Neural cell (in vitro differentiated cells): Measurements from ENCODE around the gene QSOX1. TPM values are rescaled to one million over a fixed set of nuclear protein-coding genes. Genes with fewer than 3 reads are reported as not detected.

ENCODE experiments used
- H2AFZ ChIP-seq: fragments of 200-600, 300-800 bp; sonication (generic), shearing (Covaris generic); 2 replicates; pipeline ENCODE4 v1.6.0; 2014; ENCODE audit warnings: low read depth, mild to moderate bottlenecking, antibody characterized with exemption, low read length, moderate library complexity
- H3F3A ChIP-seq: fragments of 200-600 bp; shearing (Covaris generic); 2 replicates; pipeline ENCODE4 v1.6.1; 2016; ENCODE audit warnings: mild to moderate bottlenecking, moderate library complexity, mixed read lengths, antibody characterized with exemption, low read length; ENCODE audit not compliant: insufficient read depth, poor library complexity, severe bottlenecking
- H3K27ac ChIP-seq: fragments of 200-600, 300-800 bp; sonication (generic), shearing (Covaris generic); 2 replicates; pipeline ENCODE4 v1.5.1; 2014; ENCODE audit warnings: mild to moderate bottlenecking, low read length, moderate library complexity
- H3K27me3 ChIP-seq: fragments of 300-800, 200-600 bp; sonication (generic), shearing (Covaris generic); 2 replicates; pipeline ENCODE4 v1.6.0; 2014; ENCODE audit warnings: mild to moderate bottlenecking, low read depth, low read length, moderate library complexity; ENCODE audit not compliant: insufficient read depth
- H3K36me3 ChIP-seq: fragments of 300-800, 200-600 bp; sonication (generic), shearing (Covaris generic); 2 replicates; pipeline ENCODE4 v1.5.1; 2014; ENCODE audit warnings: mild to moderate bottlenecking, antibody characterized with exemption, low read length, moderate library complexity; ENCODE audit not compliant: insufficient read depth
- H3K4me2 ChIP-seq: fragments of 300-800, 200-600 bp; sonication (generic), shearing (Covaris generic); 2 replicates; pipeline ENCODE4 v1.6.0; 2014; ENCODE audit warnings: mild to moderate bottlenecking, low read length
- H3K4me3 ChIP-seq: fragments of 300-800, 200-600 bp; sonication (generic), shearing (Covaris generic); 2 replicates; pipeline ENCODE4 v1.5.1; 2014; ENCODE audit warnings: mild to moderate bottlenecking, low read length, moderate library complexity
- H3K79me2 ChIP-seq: fragments of 200-600 bp; shearing (Covaris generic); replicated peaks from 2 replicates; pipeline ENCODE4 v1.6.0; 2014; ENCODE audit warnings: mild to moderate bottlenecking, low read length, moderate library complexity; ENCODE audit not compliant: insufficient read depth
- H3K9ac ChIP-seq: fragments of 300-800, 200-600 bp; sonication (generic), shearing (Covaris generic); 2 replicates; pipeline ENCODE4 v1.6.1; 2016; ENCODE audit warnings: mild to moderate bottlenecking, low read length, mixed read lengths
- H3K9me2 ChIP-seq: fragments of 200-600 bp; shearing (Covaris generic); 2 replicates; pipeline ENCODE4 v1.6.1; 2016; ENCODE audit warnings: mild to moderate bottlenecking, low read length, mixed read lengths; ENCODE audit not compliant: insufficient read depth
- H3K9me3 ChIP-seq: fragments of 200-600, 300-800 bp; sonication (generic), shearing (Covaris generic); 2 replicates; pipeline ENCODE4 v1.6.1; 2016; ENCODE audit warnings: mild to moderate bottlenecking, mixed run types, low read length, moderate library complexity, mixed read lengths
- H4K20me1 ChIP-seq: fragments of 200-600 bp; shearing (Covaris generic); 2 replicates; pipeline ENCODE4 v1.6.1; 2016; ENCODE audit warnings: mild to moderate bottlenecking, mixed run types; ENCODE audit not compliant: insufficient read depth
- EP300 ChIP-seq: fragments of 450-650 bp; conservative IDR thresholded peaks from 2 replicates; pipeline ENCODE4 v1.6.1; 2014; ENCODE audit warnings: antibody characterized with exemption, mild to moderate bottlenecking, moderate library complexity; ENCODE audit not compliant: poor library complexity, severe bottlenecking
- EZH2 ChIP-seq: fragments of 200-600, 300-800 bp; shearing (Covaris generic), sonication (generic); IDR thresholded peaks from 2 replicates; pipeline ENCODE4 v1.6.1; 2014; ENCODE audit warnings: antibody characterized with exemption, low read length, borderline replicate concordance, mild to moderate bottlenecking; ENCODE audit not compliant: insufficient read depth, poor library complexity, severe bottlenecking
- MXI1 ChIP-seq: fragments of 450-650 bp; conservative IDR thresholded peaks from 2 replicates; pipeline ENCODE4 v1.6.1; 2014; ENCODE audit warnings: antibody characterized with exemption, mild to moderate bottlenecking; ENCODE audit not compliant: poor library complexity, severe bottlenecking
- POLR2AphosphoS5 ChIP-seq: IDR thresholded peaks from 2 replicates; pipeline ENCODE4 v1.6.1; 2012
- RAD21 ChIP-seq: fragments of 450-650 bp; conservative IDR thresholded peaks from 2 replicates; pipeline ENCODE4 v1.6.1; 2014; ENCODE audit warnings: antibody characterized with exemption, mild to moderate bottlenecking, moderate library complexity
- SMC3 ChIP-seq: fragments of 450-650 bp; conservative IDR thresholded peaks from 2 replicates; pipeline ENCODE4 v1.6.1; 2014; ENCODE audit warnings: antibody characterized with exemption, mild to moderate bottlenecking, moderate library complexity; ENCODE audit not compliant: poor library complexity
- TAF1 ChIP-seq: IDR thresholded peaks from 2 replicates; pipeline ENCODE4 v1.6.1; 2012; ENCODE audit warnings: low read depth
- polyA plus RNA-seq: library from polyadenylated mRNA; depleted of rRNA; stranded (reverse); fragments of >200 nt; gene quantifications from 2 replicates; pipeline ENCODE4 v1.2.3, GENCODE V29; 2014
- TF ChIP-seq, protein P1 (sequence below): IDR thresholded peaks from 2 replicates; pipeline ENCODE4 v1.6.1; 2012; ENCODE audit warnings: borderline replicate concordance
- TF ChIP-seq, protein P2 (sequence below): fragments of 450-650 bp; IDR thresholded peaks from 2 replicates; pipeline ENCODE4 v1.5.1; 2014; ENCODE audit warnings: antibody characterized with exemption, mild to moderate bottlenecking, moderate library complexity; ENCODE audit not compliant: poor library complexity, severe bottlenecking

QSOX1 gene
- polyA plus RNA-seq, 1 donor from 2014 or later: 49.8 TPM

DNA sequence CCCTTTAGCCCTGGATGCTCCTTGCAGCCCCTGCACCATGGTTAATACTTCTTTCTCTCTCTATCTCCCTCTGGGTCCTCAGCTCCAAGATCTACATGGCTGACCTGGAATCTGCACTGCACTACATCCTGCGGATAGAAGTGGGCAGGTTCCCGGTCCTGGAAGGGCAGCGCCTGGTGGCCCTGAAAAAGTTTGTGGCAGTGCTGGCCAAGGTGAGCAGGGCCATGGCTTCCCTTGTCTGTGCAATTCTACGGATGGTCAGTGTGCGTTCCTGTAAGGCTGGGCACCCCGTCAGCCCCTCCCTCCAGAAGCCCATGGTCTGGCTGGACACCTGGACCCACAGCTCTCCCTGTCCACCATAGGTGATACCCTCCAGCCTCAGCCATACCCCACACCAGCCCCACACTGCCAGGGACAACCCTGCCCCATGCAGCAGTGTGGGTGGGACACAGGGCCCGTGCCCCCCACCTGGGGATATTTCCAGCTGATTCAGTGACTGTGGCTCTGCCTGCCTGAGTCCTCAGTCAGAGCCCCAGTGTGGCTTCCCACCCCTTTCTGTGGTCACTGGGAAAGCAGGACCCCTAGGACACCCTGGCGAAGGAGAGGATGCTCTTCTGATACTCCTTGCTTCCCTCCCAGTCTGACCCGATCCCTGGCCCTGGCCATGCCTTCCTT, 31.4 kb downstream of the QSOX1 start:
- H4K20me1 ChIP-seq: no peaks in the 10 kb centered on the region
- H3K27me3 ChIP-seq: no peaks in the 10 kb centered on the region
- H3K36me3 ChIP-seq: peaks cover 13% of the 10 kb centered on the region
- no peaks in the 10 kb centered on the region for H3K9me3 ChIP-seq
- no peak overlapping the region for H2AFZ ChIP-seq
- no peak overlapping the region for H3K4me3 ChIP-seq
- no peaks in the 10 kb centered on the region for H3K9me2 ChIP-seq
- no peak overlapping the region for H3K27ac ChIP-seq
- no peak overlapping the region for H3K9ac ChIP-seq
- H3K79me2 ChIP-seq: no peaks in the 10 kb centered on the region
- H3F3A ChIP-seq: no peaks in the 10 kb centered on the region
- TF ChIP-seq EZH2: no peak
- TF ChIP-seq POLR2AphosphoS5: no peak
- TF ChIP-seq RAD21: no peak
- TF ChIP-seq, protein P1, sequence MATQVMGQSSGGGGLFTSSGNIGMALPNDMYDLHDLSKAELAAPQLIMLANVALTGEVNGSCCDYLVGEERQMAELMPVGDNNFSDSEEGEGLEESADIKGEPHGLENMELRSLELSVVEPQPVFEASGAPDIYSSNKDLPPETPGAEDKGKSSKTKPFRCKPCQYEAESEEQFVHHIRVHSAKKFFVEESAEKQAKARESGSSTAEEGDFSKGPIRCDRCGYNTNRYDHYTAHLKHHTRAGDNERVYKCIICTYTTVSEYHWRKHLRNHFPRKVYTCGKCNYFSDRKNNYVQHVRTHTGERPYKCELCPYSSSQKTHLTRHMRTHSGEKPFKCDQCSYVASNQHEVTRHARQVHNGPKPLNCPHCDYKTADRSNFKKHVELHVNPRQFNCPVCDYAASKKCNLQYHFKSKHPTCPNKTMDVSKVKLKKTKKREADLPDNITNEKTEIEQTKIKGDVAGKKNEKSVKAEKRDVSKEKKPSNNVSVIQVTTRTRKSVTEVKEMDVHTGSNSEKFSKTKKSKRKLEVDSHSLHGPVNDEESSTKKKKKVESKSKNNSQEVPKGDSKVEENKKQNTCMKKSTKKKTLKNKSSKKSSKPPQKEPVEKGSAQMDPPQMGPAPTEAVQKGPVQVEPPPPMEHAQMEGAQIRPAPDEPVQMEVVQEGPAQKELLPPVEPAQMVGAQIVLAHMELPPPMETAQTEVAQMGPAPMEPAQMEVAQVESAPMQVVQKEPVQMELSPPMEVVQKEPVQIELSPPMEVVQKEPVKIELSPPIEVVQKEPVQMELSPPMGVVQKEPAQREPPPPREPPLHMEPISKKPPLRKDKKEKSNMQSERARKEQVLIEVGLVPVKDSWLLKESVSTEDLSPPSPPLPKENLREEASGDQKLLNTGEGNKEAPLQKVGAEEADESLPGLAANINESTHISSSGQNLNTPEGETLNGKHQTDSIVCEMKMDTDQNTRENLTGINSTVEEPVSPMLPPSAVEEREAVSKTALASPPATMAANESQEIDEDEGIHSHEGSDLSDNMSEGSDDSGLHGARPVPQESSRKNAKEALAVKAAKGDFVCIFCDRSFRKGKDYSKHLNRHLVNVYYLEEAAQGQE: no peak
- TF ChIP-seq SMC3: no peak
- no peak for TF ChIP-seq TAF1
- TF ChIP-seq, protein P2, sequence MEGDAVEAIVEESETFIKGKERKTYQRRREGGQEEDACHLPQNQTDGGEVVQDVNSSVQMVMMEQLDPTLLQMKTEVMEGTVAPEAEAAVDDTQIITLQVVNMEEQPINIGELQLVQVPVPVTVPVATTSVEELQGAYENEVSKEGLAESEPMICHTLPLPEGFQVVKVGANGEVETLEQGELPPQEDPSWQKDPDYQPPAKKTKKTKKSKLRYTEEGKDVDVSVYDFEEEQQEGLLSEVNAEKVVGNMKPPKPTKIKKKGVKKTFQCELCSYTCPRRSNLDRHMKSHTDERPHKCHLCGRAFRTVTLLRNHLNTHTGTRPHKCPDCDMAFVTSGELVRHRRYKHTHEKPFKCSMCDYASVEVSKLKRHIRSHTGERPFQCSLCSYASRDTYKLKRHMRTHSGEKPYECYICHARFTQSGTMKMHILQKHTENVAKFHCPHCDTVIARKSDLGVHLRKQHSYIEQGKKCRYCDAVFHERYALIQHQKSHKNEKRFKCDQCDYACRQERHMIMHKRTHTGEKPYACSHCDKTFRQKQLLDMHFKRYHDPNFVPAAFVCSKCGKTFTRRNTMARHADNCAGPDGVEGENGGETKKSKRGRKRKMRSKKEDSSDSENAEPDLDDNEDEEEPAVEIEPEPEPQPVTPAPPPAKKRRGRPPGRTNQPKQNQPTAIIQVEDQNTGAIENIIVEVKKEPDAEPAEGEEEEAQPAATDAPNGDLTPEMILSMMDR: no peak
- TF ChIP-seq MXI1: no peak
- TF ChIP-seq EP300: no peak
- H3K4me2 ChIP-seq: no peak overlapping the region

DNA sequence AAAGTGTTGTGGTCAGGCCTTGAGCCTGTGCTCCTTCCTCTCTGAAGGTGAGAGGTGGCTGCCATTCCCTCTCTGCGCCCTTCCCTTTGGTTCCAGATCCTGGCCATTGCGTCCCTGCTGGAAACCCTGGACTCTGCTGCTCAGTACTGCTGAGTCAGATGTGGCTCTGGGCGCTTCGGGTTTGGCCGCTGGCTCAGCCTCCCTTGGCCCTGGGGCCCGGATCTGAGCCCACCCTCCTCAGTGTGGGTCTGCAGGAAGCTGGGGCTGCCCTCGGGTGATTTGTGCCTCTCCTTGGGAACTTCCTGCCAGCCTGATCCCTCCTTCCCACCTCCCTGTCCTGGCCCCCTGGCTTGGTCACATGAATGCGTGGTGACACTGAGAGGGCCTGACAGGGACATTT, 32.2 kb downstream of the QSOX1 start:
- Histone ChIP-seq H3K79me2 (no peaks in the 10 kb centered on the region), H3K4me3 (no peak overlapping the region), H3K4me2 (no peak overlapping the region), H2AFZ (no peak overlapping the region), H3K27me3 (no peaks in the 10 kb centered on the region), H3K27ac (no peak overlapping the region), H3K9me3 (no peaks in the 10 kb centered on the region), H3K36me3 (peaks cover 13% of the 10 kb centered on the region), H3F3A (no peaks in the 10 kb centered on the region), H3K9me2 (no peaks in the 10 kb centered on the region), H3K9ac (no peak overlapping the region), H4K20me1 (no peaks in the 10 kb centered on the region)
- TF ChIP-seq, protein P1: no peak
- TF ChIP-seq POLR2AphosphoS5 (no peak), SMC3 (no peak), EP300 (no peak), EZH2 (no peak), MXI1 (no peak), RAD21 (no peak), TAF1 (no peak)
- TF ChIP-seq, protein P2: no peak
